ENCODE data around the gene JAG1.

DNA sequence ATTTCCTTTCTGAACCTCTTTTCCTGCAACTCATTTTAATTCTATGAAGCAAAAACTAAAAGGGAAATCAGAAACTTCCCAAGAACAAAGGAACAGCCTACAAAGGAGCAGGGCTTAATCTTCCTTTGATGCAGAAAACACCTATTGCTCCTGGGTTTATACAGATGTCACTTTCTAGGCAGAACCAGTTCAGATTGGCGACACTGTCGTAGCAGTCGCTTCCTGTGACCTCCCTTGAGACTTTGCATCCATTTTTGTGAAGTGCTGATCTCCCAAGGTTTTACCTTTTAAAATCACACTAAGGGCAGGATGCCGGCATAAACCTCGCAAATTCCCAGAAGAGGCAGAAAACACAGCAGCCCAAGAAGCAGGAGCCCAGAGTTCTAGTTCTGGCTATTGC is 40.1 kb downstream of the JAG1 start:
- TF ChIP-seq, protein P1, sequence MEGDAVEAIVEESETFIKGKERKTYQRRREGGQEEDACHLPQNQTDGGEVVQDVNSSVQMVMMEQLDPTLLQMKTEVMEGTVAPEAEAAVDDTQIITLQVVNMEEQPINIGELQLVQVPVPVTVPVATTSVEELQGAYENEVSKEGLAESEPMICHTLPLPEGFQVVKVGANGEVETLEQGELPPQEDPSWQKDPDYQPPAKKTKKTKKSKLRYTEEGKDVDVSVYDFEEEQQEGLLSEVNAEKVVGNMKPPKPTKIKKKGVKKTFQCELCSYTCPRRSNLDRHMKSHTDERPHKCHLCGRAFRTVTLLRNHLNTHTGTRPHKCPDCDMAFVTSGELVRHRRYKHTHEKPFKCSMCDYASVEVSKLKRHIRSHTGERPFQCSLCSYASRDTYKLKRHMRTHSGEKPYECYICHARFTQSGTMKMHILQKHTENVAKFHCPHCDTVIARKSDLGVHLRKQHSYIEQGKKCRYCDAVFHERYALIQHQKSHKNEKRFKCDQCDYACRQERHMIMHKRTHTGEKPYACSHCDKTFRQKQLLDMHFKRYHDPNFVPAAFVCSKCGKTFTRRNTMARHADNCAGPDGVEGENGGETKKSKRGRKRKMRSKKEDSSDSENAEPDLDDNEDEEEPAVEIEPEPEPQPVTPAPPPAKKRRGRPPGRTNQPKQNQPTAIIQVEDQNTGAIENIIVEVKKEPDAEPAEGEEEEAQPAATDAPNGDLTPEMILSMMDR (conservative IDR thresholded peaks at IDR 0.05; ENCODE audit: low read depth, low read length), result no peak
- TF ChIP-seq POLR2A (IDR thresholded peaks at IDR 0.05; ENCODE audit: low read depth, low read length), result no peak
- no peak for TF ChIP-seq RAD21 (IDR thresholded peaks at IDR 0.05; ENCODE audit: low read length)
- no peak for TF ChIP-seq RCOR1 (IDR thresholded peaks at IDR 0.05; ENCODE audit: insufficient replicate concordance, low read length)
- no peak for TF ChIP-seq MAFK (IDR thresholded peaks at IDR 0.05; ENCODE audit: low read depth, low read length)
- no peak for TF ChIP-seq MXI1 (IDR thresholded peaks at IDR 0.05; ENCODE audit: borderline replicate concordance, low read depth, low read length)
- no peak for TF ChIP-seq CHD1 (IDR thresholded peaks at IDR 0.05; ENCODE audit: low read depth, low read length)
- TF ChIP-seq MAZ (IDR thresholded peaks at IDR 0.05; ENCODE audit: borderline replicate concordance, low read depth, low read length), result no peak
- no peak for TF ChIP-seq RFX5 (IDR thresholded peaks at IDR 0.05; ENCODE audit: low read depth, low read length)
- no peak for TF ChIP-seq BHLHE40 (IDR thresholded peaks at IDR 0.05; ENCODE audit: low read depth, low read length)
- TF ChIP-seq FOS (IDR thresholded peaks at IDR 0.05; ENCODE audit: low read depth, low read length), result no peak
- no peak for TF ChIP-seq SMC3 (IDR thresholded peaks at IDR 0.05; ENCODE audit: low read depth, low read length)
- TF ChIP-seq, protein P2, sequence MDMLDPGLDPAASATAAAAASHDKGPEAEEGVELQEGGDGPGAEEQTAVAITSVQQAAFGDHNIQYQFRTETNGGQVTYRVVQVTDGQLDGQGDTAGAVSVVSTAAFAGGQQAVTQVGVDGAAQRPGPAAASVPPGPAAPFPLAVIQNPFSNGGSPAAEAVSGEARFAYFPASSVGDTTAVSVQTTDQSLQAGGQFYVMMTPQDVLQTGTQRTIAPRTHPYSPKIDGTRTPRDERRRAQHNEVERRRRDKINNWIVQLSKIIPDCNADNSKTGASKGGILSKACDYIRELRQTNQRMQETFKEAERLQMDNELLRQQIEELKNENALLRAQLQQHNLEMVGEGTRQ (IDR thresholded peaks at IDR 0.05; ENCODE audit: low read depth, low read length), result no peak

Measured in IMR-90 (cell line).